Spinal cord (tissue), 10 donors: ENCODE results near the gene TRIOBP. TPM values are rescaled to one million over a fixed set of nuclear protein-coding genes. Genes with fewer than 3 reads are reported as not detected.

Source experiments
- DNase-seq, 6 donors: peaks; one replicate each; pipeline versions ENCODE4 v3.0.0 to v3.0.0-alpha.2; 2013 to 2015; ENCODE audit warnings: low spot score in 6 of 6, low read depth in 4 of 6
- H3K27ac ChIP-seq: one replicate; pipeline ENCODE4 v1.5.1; 2013; ENCODE audit warnings: low read depth, low read length, control low read depth
- H3K27me3 ChIP-seq: one replicate; pipeline ENCODE4 v1.6.1; 2013; ENCODE audit warnings: low read length; ENCODE audit not compliant: control insufficient read depth, insufficient read depth
- H3K36me3 ChIP-seq: one replicate; pipeline ENCODE4 v1.6.1; 2013; ENCODE audit warnings: low read length; ENCODE audit not compliant: control insufficient read depth, insufficient read depth
- H3K4me1 ChIP-seq: one replicate; pipeline ENCODE4 v1.6.1; 2013; ENCODE audit warnings: low read length; ENCODE audit not compliant: control insufficient read depth, insufficient read depth
- H3K4me3 ChIP-seq: one replicate; pipeline ENCODE4 v1.5.1; 2013; ENCODE audit warnings: low read depth, low read length, control low read depth
- H3K9me3 ChIP-seq: one replicate; pipeline ENCODE4 v1.6.1; 2013; ENCODE audit warnings: low read length; ENCODE audit not compliant: control insufficient read depth, insufficient read depth
- WGBS: methylation state at CpG from one replicate; pipeline ENCODE4 v1.1.5; 2013; ENCODE audit warnings: missing lambda C conversion rate; ENCODE audit not compliant: insufficient coverage; 5-methylcytosine and 5-hydroxymethylcytosine counted together
- polyA plus RNA-seq, 2 donors: library from polyadenylated mRNA; unstranded; fragments of 120-200 nt; gene quantifications; one replicate each; pipeline ENCODE4 v1.2.1, GENCODE V29; 2013; ENCODE audit not compliant: insufficient read length in 2 of 2
- total RNA-seq, 2 donors: library from RNA; depleted of rRNA in 1 of 2; stranded (reverse); fragments of 120-200 nt in 1 of 2; fragments of >200 nt in 1 of 2; gene quantifications; one replicate each; pipeline versions ENCODE4 v1.2.3 to v1.2.4, GENCODE V29; 2013 to 2014
- donor health status: healthy.

TRIOBP gene
- total and polyA plus RNA-seq, 4 donors, result 32.3 to 72.9 (median 55.8) TPM

- Histone ChIP-seq H3K9me3 (no peaks in the 10 kb centered on the region), H3K27me3 (no peaks in the 10 kb centered on the region), H3K4me1 (peaks cover 5% of the 10 kb centered on the region), H3K36me3 (peaks cover 36% of the 10 kb centered on the region), H3K4me3 (no peak overlapping the region), H3K27ac (no peak overlapping the region)
- no peak for DNase-seq
- WGBS, result 37% methylated on average over 7 of the region's 11 CpGs
Measured at GRCh38 chr22:37777122-37777687, 80.4 kb downstream of the TRIOBP start.

- Histone ChIP-seq H3K4me3 (no peak overlapping the region), H3K27me3 (no peaks in the 10 kb centered on the region), H3K9me3 (no peaks in the 10 kb centered on the region), H3K36me3 (peaks cover 23% of the 10 kb centered on the region), H3K27ac (no peak overlapping the region), H3K4me1 (peaks cover 5% of the 10 kb centered on the region)
- WGBS, result 91% methylated on average over 8 of the region's 10 CpGs
- no peak for DNase-seq
Measured at GRCh38 chr22:37778370-37779009, 81.6 kb downstream of the TRIOBP start.

- H3K9me3 ChIP-seq, result no peaks in the 10 kb centered on the region
- peaks cover 5% of the 10 kb centered on the region for H3K4me1 ChIP-seq
- H3K36me3 ChIP-seq, result no peaks in the 10 kb centered on the region
- H3K27ac ChIP-seq, result no peak overlapping the region
- H3K27me3 ChIP-seq, result no peaks in the 10 kb centered on the region
- no peak overlapping the region for H3K4me3 ChIP-seq
- DNase-seq, result peak in 2 of 6 donors; percentile 9 to 24
- WGBS, result 65% methylated on average over 12 of the region's 13 CpGs
Measured at GRCh38 chr22:37781434-37782059, 84.7 kb downstream of the TRIOBP start.

- H3K4me3 ChIP-seq, result no peak overlapping the region
- no peak overlapping the region for H3K27ac ChIP-seq
- H3K4me1 ChIP-seq, result no peaks in the 10 kb centered on the region
- H3K9me3 ChIP-seq, result no peaks in the 10 kb centered on the region
- no peak for DNase-seq
- H3K36me3 ChIP-seq, result no peaks in the 10 kb centered on the region
- 61% methylated on average over 10 of the region's 18 CpGs for WGBS
- no peaks in the 10 kb centered on the region for H3K27me3 ChIP-seq
Measured at GRCh38 chr22:37782340-37783168, 85.7 kb downstream of the TRIOBP start.

- Histone ChIP-seq H3K36me3 (no peaks in the 10 kb centered on the region), H3K4me1 (no peaks in the 10 kb centered on the region), H3K9me3 (no peaks in the 10 kb centered on the region), H3K4me3 (no peak overlapping the region), H3K27ac (no peak overlapping the region), H3K27me3 (no peaks in the 10 kb centered on the region)
- 73% methylated on average over 9 of the region's 11 CpGs for WGBS
- no peak for DNase-seq
Measured at GRCh38 chr22:37784829-37785495, 88.1 kb downstream of the TRIOBP start.

GRCh38 chr22:37790234-37790633 is 93.4 kb downstream of the TRIOBP start:
- Histone ChIP-seq H3K27me3 (no peaks in the 10 kb centered on the region), H3K9me3 (no peaks in the 10 kb centered on the region), H3K27ac (no peak overlapping the region), H3K4me3 (no peak overlapping the region), H3K4me1 (no peaks in the 10 kb centered on the region), H3K36me3 (no peaks in the 10 kb centered on the region)
- no peak for DNase-seq
- WGBS, result 80% methylated on average over 1 of the region's 2 CpGs

GRCh38 chr22:37792494-37792893 is 95.6 kb downstream of the TRIOBP start:
- no peaks in the 10 kb centered on the region for H3K27me3 ChIP-seq
- H3K4me1 ChIP-seq, result no peaks in the 10 kb centered on the region
- no peaks in the 10 kb centered on the region for H3K9me3 ChIP-seq
- no peak overlapping the region for H3K27ac ChIP-seq
- H3K36me3 ChIP-seq, result no peaks in the 10 kb centered on the region
- no CpG with 5 or more reads among the region's 6 CpGs for WGBS
- no peak overlapping the region for H3K4me3 ChIP-seq
- no peak for DNase-seq

GRCh38 chr22:37794376-37794775 is 97.5 kb downstream of the TRIOBP start:
- 52% methylated on average over 2 of the region's 2 CpGs for WGBS
- H3K4me3 ChIP-seq, result no peak overlapping the region

GRCh38 chr22:37796079-37796478 is 99.2 kb downstream of the TRIOBP start:
- Histone ChIP-seq H3K36me3 (no peaks in the 10 kb centered on the region), H3K9me3 (no peaks in the 10 kb centered on the region), H3K4me3 (no peak overlapping the region), H3K4me1 (no peaks in the 10 kb centered on the region), H3K27me3 (no peaks in the 10 kb centered on the region), H3K27ac (no peak overlapping the region)
- 60% methylated on average over 3 of the region's 3 CpGs for WGBS
- DNase-seq, result no peak

More at GRCh38 chr22:37794376-37794775, 97.5 kb downstream of the TRIOBP start:
- Histone ChIP-seq H3K27ac (no peak overlapping the region), H3K36me3 (no peaks in the 10 kb centered on the region), H3K9me3 (no peaks in the 10 kb centered on the region), H3K27me3 (no peaks in the 10 kb centered on the region), H3K4me1 (no peaks in the 10 kb centered on the region)
- DNase-seq, result no peak
